GM21526 (cell line): Measurements from ENCODE around the gene IGF2BP2.

Experiments used
- ATAC-seq: cut with Tn5 transposase; IDR thresholded peaks from one replicate; pipeline ENCODE4 v1.9.1; 2021; ENCODE audit warnings: moderate library complexity; ENCODE audit not compliant: unreplicated experiment, low FRiP score

Gene IGF2BP2

GRCh38 chr3:185739264-185739701 is 85.6 kb downstream of the IGF2BP2 start:
- no peak for ATAC-seq

- ATAC-seq: no peak
Observed at GRCh38 chr3:185737740-185738680, 86.8 kb downstream of the IGF2BP2 start.

- ATAC-seq: no peak
Observed at GRCh38 chr3:185737020-185737419, 87.8 kb downstream of the IGF2BP2 start.

GRCh38 chr3:185734725-185735096 is 90.1 kb downstream of the IGF2BP2 start:
- no peak for ATAC-seq

GRCh38 chr3:185733980-185734724 is 90.7 kb downstream of the IGF2BP2 start:
- no peak for ATAC-seq

GRCh38 chr3:185732782-185733181 is 92.1 kb downstream of the IGF2BP2 start:
- ATAC-seq: no peak

GRCh38 chr3:185730550-185730949 is 94.3 kb downstream of the IGF2BP2 start:
- no peak for ATAC-seq

- no peak for ATAC-seq
Observed at GRCh38 chr3:185729337-185730055, 95.3 kb downstream of the IGF2BP2 start.

GRCh38 chr3:185728630-185729336 is 96.1 kb downstream of the IGF2BP2 start:
- no peak for ATAC-seq

GRCh38 chr3:185727873-185728272 is 97.0 kb downstream of the IGF2BP2 start:
- no peak for ATAC-seq

- ATAC-seq: no peak
Observed at GRCh38 chr3:185726254-185726967, 98.4 kb downstream of the IGF2BP2 start.

GRCh38 chr3:185724761-185725160 is 100.1 kb downstream of the IGF2BP2 start:
- no peak for ATAC-seq

GRCh38 chr3:185724251-185724650 is 100.6 kb downstream of the IGF2BP2 start:
- ATAC-seq: no peak

GRCh38 chr3:185722881-185723280 is 102.0 kb downstream of the IGF2BP2 start:
- ATAC-seq: no peak

- ATAC-seq: no peak
Observed at GRCh38 chr3:185721970-185722369, 102.9 kb downstream of the IGF2BP2 start.

- no peak for ATAC-seq
Observed at GRCh38 chr3:185720326-185720725, 104.5 kb downstream of the IGF2BP2 start.

- no peak for ATAC-seq
Observed at GRCh38 chr3:185718736-185719593, 105.9 kb downstream of the IGF2BP2 start.

- no peak for ATAC-seq
Observed at GRCh38 chr3:185717627-185718402, 107.0 kb downstream of the IGF2BP2 start.
